Stimulated activated CD4-positive, alpha-beta T cell treated with anti-CD3 and anti-CD28 coated beads, Interleukin-1b, Interleukin-23, amount 100 ng/mL, for 1 hour (primary cell): ENCODE results near the gene COL9A2.
A peak's percentile ranks its signal among the peaks of the same experiment; 100 is the strongest.
"Not testable (repeated sequence)": the region's sequence is repeated elsewhere in the genome, so short reads cannot be mapped to it uniquely, and the experiment has no call there.

ENCODE experiments used
- DNase-seq, 2 donors: peaks; one replicate each; pipeline ENCODE4 v3.0.0-alpha.2; 2020; ENCODE audit warnings: low read depth in 2 of 2

The COL9A2 gene

GRCh38 chr1:40316595-40317393 is at the start of gene COL9A2:
TSS of gene COL9A2 (minus strand) at chr1:40317286. CDS start at chr1:40317197, 89 bp downstream.
- peak; percentile 21 to 22 for DNase-seq

- no peak for DNase-seq
Observed at GRCh38 chr1:40363721-40364120, 46.6 kb upstream of the COL9A2 start.

- DNase-seq, result no peak
Observed at GRCh38 chr1:40362699-40363098, 45.6 kb upstream of the COL9A2 start.

- DNase-seq, result no peak
Observed at GRCh38 chr1:40362199-40362598, 45.1 kb upstream of the COL9A2 start.

GRCh38 chr1:40361637-40362036 is 44.6 kb upstream of the COL9A2 start:
- no peak for DNase-seq

- DNase-seq, result no peak
Observed at GRCh38 chr1:40361201-40361600, 44.1 kb upstream of the COL9A2 start.

GRCh38 chr1:40360631-40361030 is 43.5 kb upstream of the COL9A2 start:
- DNase-seq, result no peak

- DNase-seq, result no peak
Observed at GRCh38 chr1:40357625-40358024, 40.5 kb upstream of the COL9A2 start.

- no peak for DNase-seq
Observed at GRCh38 chr1:40353082-40353481, 36.0 kb upstream of the COL9A2 start.

- no peak for DNase-seq
Observed at GRCh38 chr1:40352126-40352525, 35.0 kb upstream of the COL9A2 start.

GRCh38 chr1:40351124-40351523 is 34.0 kb upstream of the COL9A2 start:
- DNase-seq, result no peak

GRCh38 chr1:40350391-40350790 is 33.3 kb upstream of the COL9A2 start:
- DNase-seq, result no peak

- no peak for DNase-seq
Observed at GRCh38 chr1:40344597-40344996, 27.5 kb upstream of the COL9A2 start.

GRCh38 chr1:40342381-40342717 is 25.3 kb upstream of the COL9A2 start:
- DNase-seq, result not testable (repeated sequence)

- no peak for DNase-seq
Observed at GRCh38 chr1:40341491-40342380, 24.6 kb upstream of the COL9A2 start.

GRCh38 chr1:40339420-40340323 is 22.6 kb upstream of the COL9A2 start:
- DNase-seq, result no peak

- DNase-seq, result peak; percentile 75 to 87
Observed at GRCh38 chr1:40338745-40339419, 21.8 kb upstream of the COL9A2 start.

- DNase-seq, result no peak
Observed at GRCh38 chr1:40337443-40337842, 20.4 kb upstream of the COL9A2 start.

GRCh38 chr1:40332695-40333094 is 15.6 kb upstream of the COL9A2 start:
- DNase-seq, result no peak

- not testable (repeated sequence) for DNase-seq
Observed at GRCh38 chr1:40331403-40331802, 14.3 kb upstream of the COL9A2 start.

GRCh38 chr1:40318970-40319621 is 2.0 kb upstream of the COL9A2 start:
- DNase-seq, result no peak
